NCI-H187 treated with DMSO at 0.1 percent for 48 hours (cell line): ENCODE data around the gene IL1RL1.

Experiments
- DNase-seq: peaks from one replicate; lab custom pipeline; 2025; lab: John Stamatoyannopoulos, UW

Gene IL1RL1

GRCh38 chr2:102310964-102311640 lies at the start of gene IL1RL1:
Gene IL1RL1 (plus strand): TSS chr2:102311563. CDS start chr2:102338265, 26,702 bp downstream.
- no peak for DNase-seq

DNA sequence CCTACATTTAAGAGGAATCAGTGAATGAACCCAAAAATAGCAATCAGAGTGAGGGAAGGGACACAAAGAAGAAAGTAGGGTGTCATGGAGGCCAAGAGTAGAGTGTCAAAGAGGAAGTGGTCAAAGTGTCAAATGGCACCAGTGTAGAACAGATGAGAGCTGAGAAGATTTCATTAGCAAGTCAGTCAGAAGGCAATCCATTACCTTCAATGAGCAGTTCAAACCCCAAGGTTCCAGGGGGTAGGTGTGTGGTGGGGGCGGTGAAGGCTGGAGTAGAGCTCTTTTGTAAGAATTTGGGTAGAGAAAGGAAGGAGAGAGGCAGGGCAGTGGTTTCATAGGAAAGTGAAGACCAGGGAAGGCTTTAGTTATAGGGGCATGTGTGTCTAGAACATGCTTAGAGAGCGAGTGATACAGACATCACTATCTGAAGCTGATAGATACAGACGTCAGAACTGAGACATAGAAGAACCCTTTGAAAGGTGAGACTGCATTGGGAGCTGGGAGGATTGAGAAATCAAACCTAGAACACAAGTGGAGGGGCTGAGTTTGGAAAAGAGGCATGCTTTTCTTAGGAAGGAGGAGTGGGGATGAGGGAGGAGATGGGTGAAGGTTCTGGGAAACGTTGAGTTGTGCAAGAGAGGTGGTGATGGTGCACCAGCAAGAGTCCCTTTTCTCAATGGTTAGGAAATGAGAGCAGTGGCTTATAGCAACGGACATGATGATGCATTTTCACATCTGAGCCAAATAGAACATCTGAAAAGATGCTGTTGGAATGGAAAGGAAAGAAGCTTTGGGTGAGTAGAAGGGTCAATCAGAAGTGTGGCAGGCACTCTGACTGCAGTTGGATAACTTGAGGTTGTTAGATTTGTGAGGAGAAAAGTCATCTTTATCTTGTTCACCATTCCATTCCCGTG lies 48.9 kb upstream of the IL1RL1 start:
- DNase-seq, result no peak

GRCh38 chr2:102264952-102265351 lies 46.4 kb upstream of the IL1RL1 start:
- no peak for DNase-seq

DNA sequence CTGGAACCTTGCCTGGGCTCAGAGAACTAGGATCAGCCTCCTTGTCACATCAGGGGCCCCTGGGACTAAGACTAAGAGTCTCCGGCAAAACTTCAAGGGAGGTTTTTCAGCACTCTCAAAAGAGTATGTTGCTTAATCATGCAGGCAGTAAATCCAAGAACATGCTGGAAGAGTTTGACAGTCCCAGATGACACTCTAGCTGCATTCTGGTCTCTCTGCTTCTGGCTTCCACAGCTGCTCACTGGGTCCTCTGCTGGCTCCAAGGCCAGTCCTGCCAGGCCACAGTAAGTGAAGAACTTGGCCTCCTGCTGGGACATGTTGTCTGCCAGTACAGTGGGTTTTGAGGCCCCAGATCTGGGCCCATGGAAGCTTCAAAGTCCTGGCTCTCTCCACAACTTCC lies 45.2 kb upstream of the IL1RL1 start:
- no peak for DNase-seq

GRCh38 chr2:102267774-102268173 lies 43.6 kb upstream of the IL1RL1 start:
- DNase-seq, result no peak

DNA sequence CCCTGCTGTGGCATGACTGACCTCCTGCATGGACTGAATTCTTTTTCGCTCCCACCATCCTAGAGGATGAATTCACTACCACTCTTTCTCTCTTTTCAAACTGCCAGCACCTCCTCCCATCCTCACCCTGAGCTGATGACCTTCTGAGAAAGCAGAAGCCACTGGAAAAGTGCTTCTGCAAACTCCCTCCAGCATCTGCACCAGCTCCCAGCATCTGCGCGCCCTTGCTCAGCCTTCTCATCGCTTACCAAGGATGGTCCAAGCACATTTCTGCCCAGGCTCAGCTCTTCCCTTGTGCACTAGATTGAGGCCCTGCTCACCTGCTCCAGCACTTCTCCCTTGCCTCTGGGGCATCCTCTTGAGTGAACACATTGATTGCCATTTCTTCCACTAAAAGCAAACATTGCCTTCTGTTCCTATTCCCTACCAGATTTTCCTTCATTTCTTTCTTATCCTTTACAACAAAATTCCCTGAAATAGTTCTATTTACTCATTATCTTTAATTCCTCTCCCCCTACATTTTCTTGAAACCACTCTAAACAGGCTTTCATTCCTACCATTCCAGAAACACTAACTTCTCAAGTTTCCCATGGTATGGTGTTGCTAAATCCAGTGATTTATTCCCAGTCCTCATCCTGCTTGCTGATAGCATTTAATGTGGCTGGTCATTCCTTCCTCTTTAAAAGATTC lies 42.7 kb upstream of the IL1RL1 start:
- no peak for DNase-seq

DNA sequence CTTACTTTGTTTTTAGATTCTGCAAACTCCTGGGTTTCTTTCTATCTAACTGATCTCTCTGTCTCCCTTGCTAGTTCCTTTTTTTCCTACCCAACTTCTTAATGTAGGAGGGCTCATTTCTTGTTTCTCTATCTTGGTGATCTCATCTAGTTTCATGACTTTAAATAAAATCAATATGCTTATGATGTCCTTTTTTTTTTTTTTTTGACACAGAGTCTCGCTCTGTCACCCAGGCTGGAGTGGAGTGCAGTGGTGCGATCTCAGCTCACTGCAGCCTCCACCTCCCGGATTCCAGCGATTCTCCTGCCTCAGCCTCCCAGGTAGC lies 42.2 kb upstream of the IL1RL1 start:
- no peak for DNase-seq

- no peak for DNase-seq
These were observed 39.5 kb upstream of the IL1RL1 start for GRCh38 chr2:102271844-102272243.

GRCh38 chr2:102273619-102274211 lies 37.6 kb upstream of the IL1RL1 start:
- no peak for DNase-seq

GRCh38 chr2:102276549-102277201 lies 34.7 kb upstream of the IL1RL1 start:
- no peak for DNase-seq

- no peak for DNase-seq
These were observed 34.1 kb upstream of the IL1RL1 start for GRCh38 chr2:102277202-102277700.

- DNase-seq, result no peak
These were observed 32.5 kb upstream of the IL1RL1 start for GRCh38 chr2:102278720-102279390.

DNA sequence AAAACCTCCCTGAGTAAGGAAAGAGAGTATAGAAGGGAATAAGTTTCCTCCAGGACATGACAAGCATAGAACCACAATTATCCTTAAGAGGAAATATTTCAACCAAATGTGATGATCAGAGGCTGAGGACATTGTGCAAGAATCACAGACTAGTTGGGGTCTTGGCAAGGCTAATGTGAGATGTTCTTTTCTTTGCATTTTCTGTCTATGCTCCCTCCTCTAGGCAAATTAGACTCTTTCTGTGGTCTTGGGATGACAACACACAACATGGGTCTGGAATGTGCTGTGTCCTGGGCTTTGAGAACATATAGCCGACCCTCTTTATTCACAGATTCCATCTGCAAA lies 32.0 kb upstream of the IL1RL1 start:
- DNase-seq, result no peak

DNA sequence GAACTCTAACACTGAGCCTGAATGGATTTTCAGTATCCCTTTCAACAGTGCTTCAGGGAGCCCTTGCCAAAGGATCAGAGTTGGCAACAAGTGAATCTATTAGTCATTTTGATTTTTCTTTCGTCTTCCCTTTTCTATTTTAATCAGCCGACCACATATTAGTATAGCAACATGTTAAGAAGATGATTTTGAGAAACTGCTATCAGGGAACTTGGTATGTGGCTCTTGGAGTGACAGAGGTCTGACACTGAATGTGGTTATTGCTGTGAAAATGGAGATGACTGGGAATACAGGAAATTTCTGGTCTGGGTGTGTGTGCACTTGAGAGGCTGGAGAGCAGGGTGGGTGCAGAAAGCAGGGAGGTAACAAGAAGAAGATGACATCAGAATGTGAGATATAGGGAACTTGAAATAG lies 28.7 kb upstream of the IL1RL1 start:
- DNase-seq, result no peak

DNA sequence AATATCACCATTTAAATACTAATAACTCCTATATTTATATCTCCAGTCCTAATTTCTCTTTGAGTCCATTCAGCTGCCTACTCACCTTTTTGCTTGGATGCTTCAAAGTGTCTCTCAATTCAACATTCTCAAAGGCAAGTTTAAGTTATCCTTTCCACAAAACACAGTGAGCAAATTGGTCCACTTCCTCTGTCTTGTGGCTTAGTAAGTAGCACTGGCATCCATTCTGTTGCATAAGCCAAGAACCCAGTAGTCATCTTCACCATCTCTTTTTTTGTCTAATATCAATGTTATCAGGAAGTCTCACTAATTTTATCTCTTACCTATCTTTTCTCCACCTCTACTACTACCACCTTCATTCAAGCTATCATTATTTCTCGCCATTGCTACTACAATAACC lies 27.4 kb upstream of the IL1RL1 start:
- no peak for DNase-seq

DNA sequence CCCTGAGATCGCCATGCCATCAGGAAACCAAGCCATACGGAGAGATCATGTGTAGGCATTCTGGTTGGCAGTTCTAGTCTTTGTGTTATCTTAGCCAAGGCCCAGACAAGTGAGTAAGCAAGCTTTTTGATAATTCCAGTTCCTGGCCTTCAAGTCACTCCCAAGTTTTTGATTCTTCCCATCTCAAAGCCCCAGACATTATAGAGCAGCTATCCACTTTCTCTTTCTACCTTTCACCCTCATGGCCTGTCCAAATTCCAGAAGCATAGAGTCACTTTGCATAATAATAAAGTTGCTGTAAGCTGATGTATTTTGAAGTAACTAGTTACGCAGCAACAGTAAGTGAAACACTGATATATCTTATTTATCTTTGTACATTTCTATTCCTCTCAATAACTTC lies 26.8 kb upstream of the IL1RL1 start:
- no peak for DNase-seq

- no peak for DNase-seq
These were observed 26.0 kb upstream of the IL1RL1 start for GRCh38 chr2:102285368-102285767.

DNA sequence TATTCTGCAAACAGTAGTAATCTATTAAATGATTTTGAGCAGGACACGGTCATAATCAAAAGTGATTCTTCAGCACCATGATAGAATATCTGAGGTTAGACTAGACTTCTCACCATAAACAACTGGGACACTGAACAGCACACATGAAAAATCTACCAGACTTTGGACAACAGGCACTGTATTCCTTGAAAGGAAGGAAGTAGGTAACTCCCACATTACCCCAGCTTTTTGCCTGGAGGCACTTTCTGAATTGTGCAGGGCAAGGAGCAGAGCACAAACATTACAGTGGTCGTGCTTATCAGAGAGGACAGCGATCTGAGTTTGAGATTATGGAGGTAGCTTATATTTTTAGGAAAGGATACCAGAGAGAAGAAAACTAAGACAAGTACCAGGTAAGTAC lies 25.3 kb upstream of the IL1RL1 start:
- no peak for DNase-seq

DNA sequence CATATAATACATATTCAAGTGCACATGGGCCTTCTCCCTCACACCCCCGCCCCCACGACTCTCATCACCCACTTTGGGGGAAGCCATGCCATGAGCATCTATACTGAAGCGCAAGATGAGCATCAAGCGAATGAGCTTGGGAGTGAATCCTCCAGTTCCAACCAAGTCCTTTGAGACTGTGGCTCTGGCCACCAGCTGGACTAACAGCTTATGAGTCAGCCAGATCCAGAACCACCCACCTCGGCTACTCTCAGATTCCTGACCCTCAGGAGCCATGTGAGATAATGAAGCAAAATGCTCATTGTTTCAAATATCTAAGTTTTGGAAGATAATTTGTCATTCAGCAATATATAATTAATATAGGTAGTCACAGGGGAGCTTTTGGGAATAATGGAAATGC lies 22.2 kb upstream of the IL1RL1 start:
- no peak for DNase-seq

- no peak for DNase-seq
These were observed 20.8 kb upstream of the IL1RL1 start for GRCh38 chr2:102290594-102290993.

DNA sequence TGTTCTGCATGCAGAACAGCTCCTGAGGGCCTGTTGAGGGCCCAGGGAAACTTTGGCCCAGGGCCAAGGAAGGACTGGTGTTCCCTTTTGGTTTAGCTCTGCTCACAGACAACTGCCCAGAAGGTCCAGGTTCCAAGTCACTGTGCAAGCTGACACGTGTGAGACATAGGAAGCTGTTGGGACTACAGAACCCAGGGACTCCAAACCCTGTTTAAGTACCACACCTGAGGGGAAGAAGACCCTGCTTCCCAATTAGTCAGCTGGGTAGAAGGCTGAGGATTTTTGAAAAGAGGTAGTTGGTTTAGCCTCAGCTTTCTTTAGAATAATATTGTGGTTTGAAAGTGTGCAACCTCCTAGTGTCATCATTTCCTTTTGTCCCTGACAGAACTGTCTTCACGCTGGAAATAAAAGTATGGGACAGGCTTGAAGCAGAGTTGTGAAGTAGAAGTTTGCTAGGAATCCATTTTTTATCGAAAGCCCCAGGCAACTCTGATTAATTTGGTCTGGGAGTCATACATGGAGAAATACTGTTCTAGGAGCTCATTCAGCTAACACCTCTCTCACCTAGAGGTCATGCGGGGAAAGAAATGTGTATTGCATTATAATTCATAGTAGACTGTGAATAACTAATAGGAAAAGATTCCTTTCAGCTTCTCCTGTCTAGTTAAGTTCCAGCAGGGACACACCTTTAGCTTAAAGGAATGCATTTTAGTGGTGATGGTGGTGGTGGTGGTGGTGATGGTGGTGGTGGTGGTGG lies 19.9 kb upstream of the IL1RL1 start:
- no peak for DNase-seq
